ENCODE measurements around the gene ATP5F1A.

GRCh38 chr18:46051731-46052461 lies 46.2 kb downstream of the ATP5F1A start:
- TF ChIP-seq, protein P1, sequence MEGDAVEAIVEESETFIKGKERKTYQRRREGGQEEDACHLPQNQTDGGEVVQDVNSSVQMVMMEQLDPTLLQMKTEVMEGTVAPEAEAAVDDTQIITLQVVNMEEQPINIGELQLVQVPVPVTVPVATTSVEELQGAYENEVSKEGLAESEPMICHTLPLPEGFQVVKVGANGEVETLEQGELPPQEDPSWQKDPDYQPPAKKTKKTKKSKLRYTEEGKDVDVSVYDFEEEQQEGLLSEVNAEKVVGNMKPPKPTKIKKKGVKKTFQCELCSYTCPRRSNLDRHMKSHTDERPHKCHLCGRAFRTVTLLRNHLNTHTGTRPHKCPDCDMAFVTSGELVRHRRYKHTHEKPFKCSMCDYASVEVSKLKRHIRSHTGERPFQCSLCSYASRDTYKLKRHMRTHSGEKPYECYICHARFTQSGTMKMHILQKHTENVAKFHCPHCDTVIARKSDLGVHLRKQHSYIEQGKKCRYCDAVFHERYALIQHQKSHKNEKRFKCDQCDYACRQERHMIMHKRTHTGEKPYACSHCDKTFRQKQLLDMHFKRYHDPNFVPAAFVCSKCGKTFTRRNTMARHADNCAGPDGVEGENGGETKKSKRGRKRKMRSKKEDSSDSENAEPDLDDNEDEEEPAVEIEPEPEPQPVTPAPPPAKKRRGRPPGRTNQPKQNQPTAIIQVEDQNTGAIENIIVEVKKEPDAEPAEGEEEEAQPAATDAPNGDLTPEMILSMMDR (IDR thresholded peaks at IDR 0.05; ENCODE audit: insufficient read depth, low read depth, low read length): no peak
- TF ChIP-seq EZH2 (IDR thresholded peaks at IDR 0.05; ENCODE audit: insufficient read depth, low read length): no peak
